ACHN (cell line): Measurements from ENCODE around the gene MCM7.
A peak's percentile ranks its signal among the peaks of the same experiment; 100 is the strongest.

ENCODE experiments used
- DNase-seq: peaks from one replicate; pipeline ENCODE4 v3.0.0-alpha.2; 2015
- in situ Hi-C: cut with HindIII; loops from 2 replicates; pipeline ENCODE4 v1.10.0; 2017; ENCODE audit warnings: low sequenced_read_pairs, low pct_ligation_motif_present, low pct_unique_long_range_greater_than_20kb

The MCM7 gene

GRCh38 chr7:100100420-100101015, 679 bp downstream of the MCM7 start:
- in situ Hi-C loops: no loop called here
- DNase-seq: peak; percentile 99

DNA sequence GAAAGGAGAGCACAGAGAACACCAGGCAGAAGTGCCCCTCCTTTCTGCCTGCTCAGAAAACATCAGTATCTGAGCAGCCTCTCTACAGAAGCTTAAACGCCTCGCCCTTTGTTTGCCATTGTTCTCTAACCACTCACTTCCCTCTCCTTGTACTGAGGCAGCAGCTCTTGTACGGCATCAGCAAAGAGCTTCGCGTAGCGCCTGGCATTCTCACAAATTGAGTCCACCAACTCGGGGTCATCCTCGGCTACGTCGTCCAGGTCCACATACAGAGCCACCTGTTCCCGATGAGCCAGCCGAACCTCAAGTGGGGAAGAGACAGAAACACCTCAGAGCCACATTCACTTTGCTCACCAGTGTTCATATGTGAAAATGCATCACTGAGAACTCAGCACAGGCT, 1.7 kb downstream of the MCM7 start:
- in situ Hi-C loops: no loop called here
- no peak for DNase-seq

GRCh38 chr7:100098913-100099312, 2.3 kb downstream of the MCM7 start:
- DNase-seq: no peak
- in situ Hi-C loops: no loop called here

DNA sequence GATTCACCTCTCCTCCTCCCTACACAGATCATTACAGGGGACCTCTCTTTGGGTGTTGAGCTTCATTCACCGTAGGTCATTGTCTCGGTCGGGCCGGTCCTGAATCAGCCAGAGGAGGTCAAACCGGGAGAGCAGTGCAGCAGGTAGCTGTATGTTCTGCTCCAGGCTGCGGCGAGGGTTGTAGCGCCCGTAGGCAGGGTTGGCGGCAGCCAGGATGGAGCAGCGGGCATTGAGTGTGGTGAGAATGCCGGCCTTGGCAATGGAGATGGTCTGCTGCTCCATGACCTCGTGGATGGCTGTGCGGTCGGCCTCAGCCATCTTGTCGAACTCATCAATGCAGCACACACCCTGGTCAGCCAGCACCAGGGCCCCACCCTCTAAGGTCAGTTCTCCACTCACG, 5.5 kb downstream of the MCM7 start:
- no peak for DNase-seq
- in situ Hi-C loops: no loop called here

- in situ Hi-C loops: no loop called here
- no peak for DNase-seq
These were observed 5.9 kb downstream of the MCM7 start for GRCh38 chr7:100095289-100095688.

GRCh38 chr7:100093925-100094486, 7.2 kb downstream of the MCM7 start:
- in situ Hi-C loops: no loop called here
- no peak for DNase-seq

DNA sequence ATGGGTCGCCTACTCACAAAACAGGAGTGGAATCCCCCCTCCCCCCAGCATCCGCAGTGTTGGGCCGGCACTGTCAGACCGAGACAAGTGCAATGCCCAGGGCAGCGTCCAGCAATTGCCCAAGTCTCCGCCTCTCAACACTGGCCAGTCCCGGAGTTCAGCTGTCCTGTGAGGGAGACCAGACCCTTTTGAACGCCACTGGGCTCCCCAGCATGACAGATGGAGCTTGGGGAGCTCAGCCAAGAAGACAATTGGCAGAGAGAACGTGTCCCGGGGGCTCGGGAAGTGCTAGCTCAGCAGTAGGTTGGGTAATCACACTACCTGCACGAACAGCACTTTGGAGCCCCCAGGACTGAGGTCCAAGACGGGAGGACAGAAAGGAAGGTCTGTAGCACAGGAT, 7.7 kb downstream of the MCM7 start:
- in situ Hi-C loops: no loop called here

DNA sequence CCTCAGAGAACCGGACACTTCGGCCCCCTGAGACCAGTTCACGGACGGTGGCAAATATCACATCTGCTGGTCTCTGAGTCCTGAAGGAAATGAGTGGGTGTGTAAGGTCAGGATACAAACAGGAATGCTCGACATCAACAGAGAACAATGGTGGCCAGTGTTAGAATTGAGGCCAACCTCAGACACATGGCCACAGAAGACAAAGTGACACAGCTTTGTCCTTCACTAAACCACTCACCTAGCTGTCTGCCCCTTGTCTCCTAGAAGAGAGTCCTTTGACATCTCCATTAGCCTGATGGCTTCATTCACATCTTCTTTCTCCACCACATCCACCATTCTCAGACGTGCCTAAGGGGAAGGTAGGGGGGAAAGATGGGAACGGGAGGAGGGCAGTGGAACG, 8.1 kb downstream of the MCM7 start:
- no peak for DNase-seq
- in situ Hi-C loops: no loop called here

More for the DNA sequence above, 7.7 kb downstream of the MCM7 start:
- no peak for DNase-seq

- in situ Hi-C loops: no loop called here
- no peak for DNase-seq
These were observed 9.6 kb downstream of the MCM7 start for GRCh38 chr7:100091411-100092181.

DNA sequence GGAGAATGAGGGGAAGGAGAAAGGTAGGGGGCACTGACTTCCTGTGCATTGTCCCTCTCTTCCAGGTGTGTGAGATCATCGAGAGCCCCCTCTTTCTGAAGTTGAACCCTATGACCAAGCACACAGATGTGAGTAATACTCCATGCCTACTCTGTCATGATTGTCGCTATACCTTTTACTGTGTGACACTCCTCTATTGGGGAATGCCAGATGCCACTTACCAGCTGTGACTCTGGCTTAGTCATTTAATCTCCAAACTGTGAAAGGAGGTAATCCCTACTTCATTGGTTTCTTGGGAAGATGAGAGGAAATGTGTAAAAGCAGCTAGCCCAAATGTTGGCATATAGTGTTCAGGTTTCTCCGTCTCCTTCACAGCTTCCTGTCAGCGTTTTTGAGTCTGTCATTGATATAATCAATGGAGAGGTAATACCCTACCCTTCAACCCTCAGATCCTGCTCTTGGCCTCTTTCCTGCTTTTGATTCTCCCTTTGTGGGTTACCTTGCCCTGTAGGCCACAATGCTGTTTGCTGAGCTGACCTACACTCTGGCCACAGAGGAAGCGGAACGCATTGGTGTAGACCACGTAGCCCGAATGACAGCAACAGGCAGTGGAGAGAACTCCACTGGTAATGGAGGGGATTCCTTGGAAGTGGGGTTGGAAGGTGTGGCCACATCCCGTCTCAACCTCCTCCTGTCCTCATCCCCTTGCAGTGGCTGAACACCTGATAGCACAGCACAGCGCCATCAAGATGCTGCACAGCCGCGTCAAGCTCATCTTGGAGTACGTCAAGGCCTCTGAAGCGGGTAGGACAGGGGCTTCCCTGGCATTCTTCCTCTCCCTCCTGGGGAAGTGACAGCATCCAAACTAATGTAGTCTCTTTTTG, 10.4 kb downstream of the MCM7 start:
- in situ Hi-C loops: no loop called here
- DNase-seq: no peak

DNA sequence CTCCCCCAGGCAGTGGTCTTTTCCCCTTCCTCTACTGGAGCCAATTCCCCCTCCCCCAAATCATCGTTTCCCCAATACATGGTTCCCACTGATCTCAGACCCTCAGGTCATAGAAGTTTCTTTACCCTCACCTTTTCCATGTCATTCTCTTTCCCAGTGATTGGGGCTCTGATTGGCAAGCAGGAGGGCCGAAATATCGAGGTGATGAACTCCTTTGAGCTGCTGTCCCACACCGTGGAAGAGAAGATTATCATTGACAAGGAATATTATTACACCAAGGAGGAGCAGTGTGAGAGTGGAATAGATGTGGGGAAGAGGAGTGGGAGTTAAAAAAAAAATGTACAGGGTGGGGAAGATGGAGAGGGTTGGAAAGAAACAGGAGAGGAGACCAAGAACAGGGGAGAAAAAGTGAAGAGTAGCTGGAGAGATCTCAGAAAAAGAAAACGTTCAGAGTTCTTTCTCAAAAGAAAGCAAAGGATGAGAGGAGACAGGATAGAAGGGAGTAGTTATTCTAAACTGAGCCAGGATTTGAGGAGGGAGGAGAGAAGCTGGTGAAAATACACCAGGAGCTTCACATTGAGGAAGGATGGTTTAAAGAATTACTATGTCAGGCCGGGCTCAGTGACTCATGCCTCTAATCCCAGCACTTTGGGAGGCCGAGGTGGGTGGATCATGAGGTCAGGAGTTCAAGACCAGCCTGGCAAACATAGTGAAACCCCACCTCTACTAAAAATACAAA, 11.6 kb downstream of the MCM7 start:
- in situ Hi-C loops: no loop called here
- DNase-seq: peak; percentile 44

DNA sequence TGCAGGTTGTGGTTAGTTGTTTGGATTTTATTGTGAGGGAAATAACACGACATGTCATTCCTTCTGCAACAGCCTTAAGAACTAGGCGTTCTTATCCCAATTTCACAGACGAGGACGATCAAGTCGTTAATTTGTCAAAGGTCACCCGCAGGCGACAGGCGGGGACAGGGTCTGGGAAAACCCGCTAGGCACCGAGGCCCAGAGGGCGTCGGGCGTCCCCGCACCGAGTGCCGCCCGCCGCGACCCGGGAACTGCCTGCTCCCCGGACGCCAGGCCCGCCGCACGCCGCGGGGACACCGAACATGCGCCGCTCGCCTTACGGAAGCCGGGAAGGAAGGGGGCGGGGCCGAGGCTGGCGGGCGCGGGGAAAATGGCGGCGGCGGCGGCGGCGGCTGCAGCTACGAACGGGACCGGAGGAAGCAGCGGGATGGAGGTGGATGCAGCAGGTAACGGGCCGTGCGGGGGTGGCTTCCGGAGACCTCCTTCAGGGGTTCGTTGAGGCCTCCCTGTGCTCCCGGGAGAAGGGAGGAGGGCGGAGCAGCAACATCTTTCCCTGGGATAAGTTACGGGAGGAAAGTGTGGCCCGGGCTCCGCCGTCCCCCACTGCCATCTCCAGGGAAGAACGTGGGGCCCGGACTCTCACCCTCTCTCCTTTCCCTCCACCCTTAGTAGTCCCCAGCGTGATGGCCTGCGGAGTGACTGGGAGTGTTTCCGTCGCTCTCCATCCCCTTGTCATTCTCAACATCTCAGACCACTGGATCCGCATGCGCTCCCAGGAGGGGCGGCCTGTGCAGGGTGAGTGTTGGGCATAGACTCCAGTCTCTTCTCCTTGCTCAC, 12.4 kb downstream of the MCM7 start, which contains the start of gene COPS6:
COPS6 (plus strand) TSS at position 349 of the 837 bp plus-strand sequence; CDS start at position 371, 22 bp downstream.
- DNase-seq: peak; percentile 85
- in situ Hi-C loops: no loop called here

DNA sequence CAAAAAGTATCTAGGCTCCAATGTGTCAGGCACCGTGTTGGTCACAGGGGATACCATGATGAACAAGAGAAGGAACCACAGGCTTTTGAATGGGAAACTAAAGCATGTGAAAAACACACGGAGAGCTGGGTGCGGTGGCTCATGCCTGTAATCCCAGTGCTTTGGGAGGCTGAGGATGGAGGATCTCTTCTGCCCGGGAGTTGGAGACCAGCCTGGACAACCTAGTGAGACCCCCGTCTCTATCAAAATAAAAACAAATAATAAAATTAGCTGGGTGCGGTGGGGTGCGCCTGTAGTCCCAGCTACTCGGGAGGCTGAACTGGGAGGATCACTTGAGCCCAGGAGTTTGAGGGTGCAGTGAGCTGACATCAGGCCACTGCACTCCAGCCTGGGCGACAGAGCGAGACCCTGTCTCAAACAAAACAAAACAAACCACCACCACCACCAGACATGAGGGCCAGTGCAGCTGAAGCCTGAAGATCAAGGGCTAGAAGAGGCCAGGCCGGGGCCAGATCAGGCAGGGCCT, 13.0 kb downstream of the MCM7 start:
- in situ Hi-C loops: no loop called here
- DNase-seq: peak; percentile 32

- DNase-seq: peak; percentile 81
These were observed 14.0 kb downstream of the MCM7 start for GRCh38 chr7:100087055-100087750.

DNA sequence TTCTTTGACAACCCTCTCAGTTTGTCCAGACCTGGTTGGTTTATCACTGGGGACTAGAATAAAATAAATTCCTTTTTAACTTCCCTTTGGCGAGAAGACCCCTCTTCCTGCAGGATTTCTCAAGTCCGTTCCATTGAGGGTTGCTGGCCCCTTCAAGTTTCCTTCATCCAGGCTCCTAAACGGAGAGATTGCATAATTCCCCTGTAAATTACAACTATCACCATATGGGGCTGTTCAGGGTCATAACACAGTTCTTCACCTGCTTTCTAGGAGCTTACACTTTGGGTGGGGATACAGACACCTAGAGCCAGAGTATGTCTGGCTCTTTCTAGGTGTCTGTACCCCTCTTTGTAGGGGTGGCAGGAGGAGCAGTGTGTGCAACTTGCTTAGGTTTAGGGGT, 15.7 kb downstream of the MCM7 start:
- in situ Hi-C loops: no loop called here
- no peak for DNase-seq

More at GRCh38 chr7:100087055-100087750, 14.0 kb downstream of the MCM7 start:
- in situ Hi-C loops: no loop called here

GRCh38 chr7:100082978-100083377, 18.2 kb downstream of the MCM7 start:
- no peak for DNase-seq
- in situ Hi-C loops: no loop called here
